ENCODE results near the gene STON2. TPM values are rescaled to one million over a fixed set of nuclear protein-coding genes. Genes with fewer than 3 reads are reported as not detected.

STON2 gene
- total and polyA plus RNA-seq, 2 of the 8 experiments (the other 6 are each of a cell fraction or from before 2014, with no cell fraction given), result 8.9 to 50.0 TPM

- H2BK15ac ChIP-seq (ENCODE audit: low read length), result no peak overlapping the region
- H2BK20ac ChIP-seq (ENCODE audit: low read length), result no peak overlapping the region
- FAIRE-seq (no peak), DNase-seq (ENCODE audit: low read depth in 1 of 2, low spot score in 2 of 2) (no peak)
- no peak overlapping the region for H2BK120ac ChIP-seq (replicated peaks; ENCODE audit: low read depth, low read length)
- H3K9ac ChIP-seq (replicated peaks in 1 of 4; ENCODE audit: extremely low read depth in 1 of 4, low read depth in 3 of 4, low read length in 3 of 4), result no peak overlapping the region
- no peak overlapping the region for H3K18ac ChIP-seq (ENCODE audit: extremely low read depth, low read length)
- no peak overlapping the region for H2AK5ac ChIP-seq (ENCODE audit: low read depth, low read length)
- WGBS, 2 experiments (ENCODE audit: extremely low coverage in 1 of 2, insufficient coverage in 1 of 2, insufficient read length in 1 of 2, insufficient replicate concordance in 2 of 2, low coverage in 1 of 2, low lambda C conversion rate in 2 of 2, missing lambda C conversion rate in 1 of 2), result 81% methylated on average over 1 of the region's 1 CpG; no CpG with 5 or more reads in 1 of the 2 experiments
- H3K56ac ChIP-seq (replicated peaks; ENCODE audit: insufficient read length, low read depth, low read length), result no peak overlapping the region
- peaks cover 0 to 5% (median 0%) of the 10 kb centered on the region in 4 experiments; a peak in 2 of 7 replicates for H3K4me1 ChIP-seq (replicated peaks in 1 of 4; ENCODE audit: control insufficient read depth in 3 of 4, insufficient read depth in 4 of 4, low read length in 3 of 4)
- H2AFZ ChIP-seq (ENCODE audit: low read length), result no peak overlapping the region
- no peak overlapping the region for H3K27ac ChIP-seq (ENCODE audit: low read depth, low read length)
- H3K4me2 ChIP-seq (ENCODE audit: insufficient read depth in 1 of 2, low read depth in 2 of 2, low read length in 2 of 2), result no peak overlapping the region
- peaks cover 0 to 7% of the 10 kb centered on the region in 2 experiments; a peak in 2 of 4 replicates for H3K79me2 ChIP-seq (ENCODE audit: control insufficient read depth in 1 of 2, insufficient read depth in 2 of 2, low read length in 2 of 2)
- H3K23me2 ChIP-seq (ENCODE audit: low read depth, low read length), result peaks cover 6% of the 10 kb centered on the region; the same call in 1 of the 2 replicates
- ChIA-PET POLR2A (ENCODE audit: partially characterized antibody) (interaction anchor here (4.0 kb wide), 1 partner anchor 9 kb away, joined by 38 read pairs; no protein-coding TSS in a partner anchor), CTCF (ENCODE audit: partially characterized antibody) (interaction anchor here (0.6 to 1.6 kb wide), 3 partner anchors 230 to 270 kb away, joined by 3 to 5 read pairs (median 3); no protein-coding TSS in a partner anchor)
- no peak overlapping the region for H4K91ac ChIP-seq (replicated peaks; ENCODE audit: insufficient read length, low read length)
- no peak overlapping the region for H3K4ac ChIP-seq (replicated peaks; ENCODE audit: insufficient read length, low read depth, low read length)
- H4K20me1 ChIP-seq (replicated peaks in 1 of 2; ENCODE audit: control insufficient read depth in 1 of 2, insufficient read depth in 2 of 2, low read length in 2 of 2), result no peaks in the 10 kb centered on the region
- no peak overlapping the region for H4K8ac ChIP-seq (ENCODE audit: extremely low read depth, insufficient read depth, low read length)
- H3K9me3 ChIP-seq (ENCODE audit: insufficient read depth in 2 of 2, low read depth in 1 of 2, low read length in 1 of 2), result no peaks in the 10 kb centered on the region
- H3K27me3 ChIP-seq (replicated peaks in 1 of 4; ENCODE audit: control insufficient read depth in 3 of 4, extremely low read depth in 1 of 4, insufficient read depth in 3 of 4, low read length in 3 of 4), result no peaks in the 10 kb centered on the region
- TF ChIP-seq RFX5 (IDR thresholded peaks at IDR 0.05; ENCODE audit: borderline replicate concordance, low read depth, low read length) (no peak), SP2 (IDR thresholded peaks at IDR 0.05; ENCODE audit: low read length) (no peak), CBX8 (IDR thresholded peaks at IDR 0.05; ENCODE audit: borderline replicate concordance, low read depth, low read length) (no peak), MAFK (IDR thresholded peaks at IDR 0.05; ENCODE audit: low read depth, low read length) (peak; percentile 61; the same call in 1 of the 2 replicates), YY1 (IDR thresholded peaks at IDR 0.05; ENCODE audit: low read depth, low read length) (no peak), TEAD4 (IDR thresholded peaks at IDR 0.05; ENCODE audit: low read depth, low read length) (no peak), ATF3 (IDR thresholded peaks at IDR 0.05; ENCODE audit: insufficient read depth, low read depth, low read length) (no peak), RNF2 (IDR thresholded peaks at IDR 0.05; ENCODE audit: borderline replicate concordance, low read depth, low read length, missing control alignments, poor library complexity, severe bottlenecking) (no peak), POLR2A (IDR thresholded peaks at IDR 0.05; ENCODE audit: control extremely low read depth in 1 of 2, low read depth in 2 of 2, low read length in 2 of 2) (no peak)
- no peak overlapping the region for H4K5ac ChIP-seq (ENCODE audit: insufficient read length, low read depth, low read length)
- H3K36me3 ChIP-seq (ENCODE audit: control insufficient read depth in 2 of 4, insufficient read depth in 4 of 4, low read length in 3 of 4), result no peaks in the 10 kb centered on the region
- H3K23ac ChIP-seq (ENCODE audit: insufficient read length), result no peak overlapping the region
- no peak overlapping the region for H3K4me3 ChIP-seq (ENCODE audit: extremely low read depth in 1 of 4, insufficient read depth in 2 of 4, low read depth in 3 of 4, low read length in 4 of 4)
- no peaks in the 10 kb centered on the region for H3K79me1 ChIP-seq (ENCODE audit: low read depth, low read length)
- no peak overlapping the region for H2BK5ac ChIP-seq (ENCODE audit: low read depth, low read length)
- H3K14ac ChIP-seq (ENCODE audit: insufficient read length), result no peak overlapping the region
- H2BK12ac ChIP-seq (ENCODE audit: low read depth, low read length), result no peak overlapping the region
Observed at GRCh38 chr14:81224222-81224621, 175.9 kb downstream of the STON2 start.

Data from H1 (cell line).